ENCODE measurements around the gene SIN3A. TPM values are rescaled to one million over a fixed set of nuclear protein-coding genes. Genes with fewer than 3 reads are reported as not detected.
"Not testable (repeated sequence)": the region's sequence is repeated elsewhere in the genome, so short reads cannot be mapped to it uniquely, and the experiment has no call there.

SIN3A gene
- total RNA-seq, result 56.0 TPM
- long read RNA-seq, full-length matches to known transcripts, result 8 of 25 reads
- long read RNA-seq, partial matches to known transcripts, result 11 of 25 reads
- long read RNA-seq, other reads (novel, unspliced or antisense), result 6 of 25 reads

DNA sequence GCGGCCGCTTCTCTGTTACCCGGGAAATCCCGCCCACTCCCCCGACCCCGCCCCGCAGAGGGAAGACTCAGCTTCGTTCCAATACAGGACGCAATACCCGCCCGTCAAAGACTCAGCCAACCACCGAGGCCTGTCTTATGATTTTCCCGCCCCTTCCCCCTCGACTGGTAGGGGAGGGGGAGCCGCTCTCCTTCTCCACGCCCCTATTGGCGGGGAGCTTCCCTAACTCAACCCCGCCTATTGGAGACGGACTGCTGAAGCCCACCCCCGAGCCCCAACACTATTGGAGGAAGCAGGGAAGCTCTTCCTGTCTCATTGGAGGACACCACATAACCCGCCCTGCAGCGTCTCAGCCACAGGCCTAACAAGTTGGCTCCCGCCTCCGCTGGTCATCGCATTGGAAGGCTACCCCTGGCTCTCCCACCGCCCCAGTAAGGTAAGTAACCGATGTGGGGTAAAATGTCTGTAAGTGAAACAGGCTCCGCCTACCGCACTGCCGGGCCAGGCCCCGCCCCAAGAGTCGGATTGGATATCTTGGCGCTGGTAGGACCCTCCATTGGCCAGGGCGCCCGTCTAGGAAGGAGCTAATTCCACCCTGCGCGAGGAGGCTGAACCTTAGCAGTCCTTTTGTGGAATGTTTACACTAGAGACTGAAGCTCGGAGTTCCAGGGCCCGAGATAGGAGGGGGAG is at the start of gene SIN3A:
TSS of gene SIN3A (minus strand) at position 17 of the 690 bp plus-strand sequence. CDS start 21,315 bp downstream, outside the sequence.
- TF ChIP-seq, protein P1, sequence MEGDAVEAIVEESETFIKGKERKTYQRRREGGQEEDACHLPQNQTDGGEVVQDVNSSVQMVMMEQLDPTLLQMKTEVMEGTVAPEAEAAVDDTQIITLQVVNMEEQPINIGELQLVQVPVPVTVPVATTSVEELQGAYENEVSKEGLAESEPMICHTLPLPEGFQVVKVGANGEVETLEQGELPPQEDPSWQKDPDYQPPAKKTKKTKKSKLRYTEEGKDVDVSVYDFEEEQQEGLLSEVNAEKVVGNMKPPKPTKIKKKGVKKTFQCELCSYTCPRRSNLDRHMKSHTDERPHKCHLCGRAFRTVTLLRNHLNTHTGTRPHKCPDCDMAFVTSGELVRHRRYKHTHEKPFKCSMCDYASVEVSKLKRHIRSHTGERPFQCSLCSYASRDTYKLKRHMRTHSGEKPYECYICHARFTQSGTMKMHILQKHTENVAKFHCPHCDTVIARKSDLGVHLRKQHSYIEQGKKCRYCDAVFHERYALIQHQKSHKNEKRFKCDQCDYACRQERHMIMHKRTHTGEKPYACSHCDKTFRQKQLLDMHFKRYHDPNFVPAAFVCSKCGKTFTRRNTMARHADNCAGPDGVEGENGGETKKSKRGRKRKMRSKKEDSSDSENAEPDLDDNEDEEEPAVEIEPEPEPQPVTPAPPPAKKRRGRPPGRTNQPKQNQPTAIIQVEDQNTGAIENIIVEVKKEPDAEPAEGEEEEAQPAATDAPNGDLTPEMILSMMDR (IDR thresholded peaks at IDR 0.05), result no peak
- Histone ChIP-seq H3K9me3 (no peaks in the 10 kb centered on the region), H3K27ac (peak within 1 kb of the TSS; percentile 92), H3K4me3 (peak within 1 kb of the TSS; percentile 94), H3K4me1 (peaks cover 24% of the 10 kb centered on the region), H3K36me3 (no peaks in the 10 kb centered on the region), H3K27me3 (no peaks in the 10 kb centered on the region)
- ATAC-seq (peak; percentile 73), DNase-seq (peak; percentile 100)
- intact Hi-C loops (cut with DNase I), result no loop called here

DNA sequence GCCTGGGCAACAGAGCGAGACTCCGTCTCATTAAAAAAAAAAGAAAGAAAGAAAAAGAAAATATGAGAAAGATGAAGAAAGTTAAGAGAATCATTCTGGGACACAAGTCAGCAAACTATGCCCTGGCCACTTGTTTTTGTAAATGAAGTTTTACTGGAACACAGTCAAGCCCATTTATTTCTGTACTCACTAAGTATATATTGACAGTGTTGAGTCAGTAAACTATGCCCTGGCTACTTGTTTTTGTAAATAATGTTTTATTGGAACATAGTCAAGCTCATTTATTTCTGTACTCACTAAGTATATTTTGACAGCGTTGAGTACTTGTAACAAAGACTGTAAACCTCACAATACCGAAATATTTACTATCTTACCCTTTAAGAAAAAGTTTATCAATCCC is 42.2 kb upstream of the SIN3A start:
- ATAC-seq (no peak), DNase-seq (no peak)
- no peaks in the 10 kb centered on the region for H3K27me3 ChIP-seq
- no peaks in the 10 kb centered on the region for H3K4me1 ChIP-seq
- H3K36me3 ChIP-seq, result peaks cover 24% of the 10 kb centered on the region
- H3K9me3 ChIP-seq, result no peaks in the 10 kb centered on the region
- TF ChIP-seq, protein P1 (IDR thresholded peaks at IDR 0.05), result no peak
- H3K27ac ChIP-seq, result no peak overlapping the region
- intact Hi-C loops (cut with DNase I), result no loop called here
- no peak overlapping the region for H3K4me3 ChIP-seq

DNA sequence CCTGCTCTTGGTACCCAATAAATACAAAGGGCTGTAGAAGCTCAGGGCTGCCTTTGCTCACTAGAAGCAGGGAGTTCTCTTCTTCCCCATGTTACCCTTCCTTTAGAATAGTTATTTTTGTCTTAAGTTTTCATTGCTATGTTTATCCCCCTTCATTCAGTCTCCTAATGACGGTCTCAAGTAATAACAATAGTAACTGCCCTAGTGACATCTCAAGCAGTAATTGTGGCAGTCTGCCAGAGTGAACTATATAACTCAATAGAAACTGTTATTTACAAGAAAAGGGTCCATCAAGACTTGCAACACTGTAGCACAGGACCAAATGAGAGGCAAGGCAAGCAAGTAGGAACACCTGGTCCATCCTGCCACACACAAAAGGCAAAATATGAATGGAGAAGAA is 32.5 kb upstream of the SIN3A start:
- Histone ChIP-seq H3K36me3 (peaks cover 28% of the 10 kb centered on the region), H3K9me3 (no peaks in the 10 kb centered on the region), H3K27me3 (no peaks in the 10 kb centered on the region), H3K27ac (no peak overlapping the region), H3K4me1 (no peaks in the 10 kb centered on the region), H3K4me3 (no peak overlapping the region)
- no peak for ATAC-seq
- no peak for DNase-seq
- TF ChIP-seq, protein P1 (IDR thresholded peaks at IDR 0.05), result no peak
- intact Hi-C loops (cut with DNase I), result no loop called here

DNA sequence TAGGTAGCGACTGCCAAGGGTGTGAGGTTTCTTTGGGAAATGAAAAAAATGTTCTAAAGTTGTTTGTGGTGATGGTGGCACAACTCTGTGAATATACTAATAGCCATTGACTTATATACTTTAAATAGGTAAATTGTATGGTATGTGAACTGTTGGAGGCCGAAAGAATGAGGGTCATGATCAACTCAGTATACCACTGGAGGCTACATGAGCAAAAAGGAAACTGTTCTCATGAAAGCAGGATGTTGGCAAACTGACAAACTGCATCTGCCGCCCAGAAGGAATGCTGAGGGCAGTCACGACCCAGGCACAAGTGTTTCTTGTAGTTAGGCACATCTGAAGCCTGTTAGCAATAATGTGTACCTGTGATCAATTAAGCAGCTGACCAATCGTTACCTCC is 32.1 kb upstream of the SIN3A start:
- H3K27ac ChIP-seq; H3K4me3 ChIP-seq; H3K9me3 ChIP-seq; H3K27me3 ChIP-seq; intact Hi-C loops (cut with DNase I); H3K4me1 ChIP-seq; ATAC-seq; DNase-seq: not testable (repeated sequence)
- peaks cover 28% of the 10 kb centered on the region for H3K36me3 ChIP-seq

DNA sequence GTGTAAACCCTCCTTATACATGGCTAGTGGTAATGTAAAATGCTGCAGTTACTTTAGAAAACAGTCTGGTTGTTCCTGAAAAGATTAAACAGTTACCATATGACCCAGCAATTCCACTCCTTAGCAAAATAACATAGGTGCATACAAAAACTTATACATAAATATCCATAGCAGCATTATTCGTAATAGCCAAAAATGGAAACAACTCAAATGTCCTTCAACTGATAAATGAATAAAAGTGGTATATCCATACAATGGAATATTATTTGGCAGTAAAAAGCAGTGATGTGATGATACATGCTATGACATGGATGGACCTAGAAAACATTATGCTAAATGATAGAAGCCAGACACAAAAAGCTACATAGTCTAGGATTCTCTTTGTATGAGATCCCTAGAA is 31.6 kb upstream of the SIN3A start:
- DNase-seq, result no peak
- no peak for ATAC-seq
- no peaks in the 10 kb centered on the region for H3K9me3 ChIP-seq
- intact Hi-C loops (cut with DNase I), result no loop called here
- H3K27me3 ChIP-seq, result no peaks in the 10 kb centered on the region
- no peak overlapping the region for H3K4me3 ChIP-seq
- TF ChIP-seq, protein P1 (IDR thresholded peaks at IDR 0.05), result no peak
- peaks cover 28% of the 10 kb centered on the region for H3K36me3 ChIP-seq
- H3K4me1 ChIP-seq, result no peaks in the 10 kb centered on the region
- no peak overlapping the region for H3K27ac ChIP-seq

DNA sequence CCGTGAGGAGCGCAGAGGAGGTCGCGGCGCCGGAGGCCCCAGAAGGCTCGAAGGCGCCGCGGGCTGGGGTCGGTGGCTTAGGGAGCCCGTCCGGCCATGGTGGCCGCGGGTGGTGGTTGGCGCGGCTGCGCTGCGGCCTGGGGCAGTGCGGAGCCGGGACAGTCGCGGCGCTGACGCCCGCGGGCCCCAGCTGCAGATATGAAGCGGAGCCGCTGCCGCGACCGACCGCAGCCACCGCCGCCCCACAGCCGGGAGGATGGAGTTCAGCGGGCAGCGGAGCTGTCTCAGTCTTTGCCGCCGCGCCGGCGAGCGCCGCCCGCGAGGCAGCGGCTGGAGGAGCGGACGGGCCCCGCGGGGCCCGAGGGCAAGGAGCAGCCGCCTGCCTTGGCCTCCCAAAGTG is 29.0 kb upstream of the SIN3A start:
- peaks cover 26% of the 10 kb centered on the region for H3K36me3 ChIP-seq
- H3K4me1 ChIP-seq; H3K4me3 ChIP-seq; ATAC-seq; H3K27me3 ChIP-seq; H3K9me3 ChIP-seq; intact Hi-C loops (cut with DNase I); H3K27ac ChIP-seq; DNase-seq: not testable (repeated sequence)
